Endothelial cell of umbilical vein (primary cell): ENCODE results near the gene MATK. TPM values are rescaled to one million over a fixed set of nuclear protein-coding genes. Genes with fewer than 3 reads are reported as not detected.

Experiments used
- BruUV-seq: library from RNA; stranded (reverse); fragments of 400-500 nt; replicated peaks from 2 replicates; lab custom pipeline; 2021; lab: Mats Ljungman, UMichigan
- CTCF ChIA-PET: fragments of 300-600, 350-600 bp; sonication (Branson Sonifier 250); formaldehyde crosslinking; loops from one replicate; lab custom pipeline; 2021; ENCODE audit warnings: antibody characterized with exemption, inconsistent platforms; lab: Charles Lee
- POLR2A ChIA-PET: fragments of 300-600, 350-600 bp; sonication (Branson Sonifier 250); formaldehyde crosslinking; loops from one replicate; lab custom pipeline; 2021; ENCODE audit warnings: antibody characterized with exemption, inconsistent platforms; lab: Charles Lee
- DNase-seq: peaks from one replicate; pipeline ENCODE4 v3.0.0-alpha.2; 2011; ENCODE audit warnings: low read depth, low spot score
- FAIRE-seq: peaks from 2 replicates; lab custom pipeline; 2011; peaks lifted over from hg19 to GRCh38; lab: Jason Lieb, UNC
- H2AFZ ChIP-seq: 2 replicates; pipeline ENCODE4 v1.6.0; 2012; ENCODE audit warnings: low read depth, low read length, control low read depth, inconsistent platforms
- H3K27ac ChIP-seq: 2 replicates; pipeline ENCODE4 v1.5.1; 2011; ENCODE audit warnings: low read depth, mild to moderate bottlenecking, control low read depth, low read length, moderate library complexity; ENCODE audit not compliant: insufficient read depth
- H3K27me3 ChIP-seq, 2 experiments: 2 replicates each; pipeline versions ENCODE4 v1.6.0 to v1.6.1; 2011; ENCODE audit warnings: low read length in 2 of 2, mixed read lengths in 1 of 2; ENCODE audit not compliant: control insufficient read depth in 2 of 2, insufficient read depth in 2 of 2
- H3K36me3 ChIP-seq, 2 experiments: 2 replicates in 1 of 2; 3 replicates in 1 of 2; pipeline ENCODE4 v1.5.1; 2011; ENCODE audit warnings: low read length in 2 of 2, mild to moderate bottlenecking in 1 of 2, moderate library complexity in 1 of 2; ENCODE audit not compliant: control insufficient read depth in 2 of 2, insufficient read depth in 2 of 2; ENCODE audit errors: extremely low read depth in 1 of 2
- H3K4me1 ChIP-seq: 3 replicates; pipeline ENCODE4 v1.5.1; 2011; ENCODE audit warnings: mild to moderate bottlenecking, low read length; ENCODE audit not compliant: control insufficient read depth, insufficient read depth; ENCODE audit errors: extremely low read depth
- H3K4me2 ChIP-seq: 2 replicates; pipeline ENCODE4 v1.6.1; 2011; ENCODE audit warnings: low read length, control low read depth, mixed read lengths; ENCODE audit not compliant: insufficient read depth
- H3K4me3 ChIP-seq, 3 experiments: fragments of 200-600 bp in 1 of 3; sonication (generic), shearing (Covaris generic) in 1 of 3; replicated peaks in 1 of 3; 2 replicates each; pipeline ENCODE4 v1.5.1; 2011 to 2016; ENCODE audit warnings: control low read depth in 3 of 3, low read length in 3 of 3, mild to moderate bottlenecking in 2 of 3, inconsistent platforms in 1 of 3, low read depth in 1 of 3, moderate library complexity in 1 of 3; ENCODE audit not compliant: insufficient read depth in 1 of 3
- H3K79me2 ChIP-seq: 2 replicates; pipeline ENCODE4 v1.6.0; 2012; ENCODE audit warnings: low read length, inconsistent platforms; ENCODE audit not compliant: control insufficient read depth, insufficient read depth
- H3K9ac ChIP-seq: replicated peaks from 2 replicates; pipeline ENCODE3; 2011; ENCODE audit warnings: low read length, control low read depth; ENCODE audit not compliant: insufficient read depth; ENCODE audit errors: extremely low read depth
- H3K9me1 ChIP-seq: replicated peaks from 3 replicates; pipeline ENCODE4 v1.6.0; 2011; ENCODE audit warnings: mild to moderate bottlenecking, low read length; ENCODE audit not compliant: control insufficient read depth, insufficient read depth; ENCODE audit errors: extremely low read depth
- H3K9me3 ChIP-seq: replicated peaks from 2 replicates; pipeline ENCODE4 v1.5.1; 2012; ENCODE audit warnings: low read length, inconsistent platforms; ENCODE audit not compliant: control insufficient read depth, insufficient read depth
- H4K20me1 ChIP-seq: replicated peaks from 2 replicates; pipeline ENCODE3; 2011; ENCODE audit warnings: mild to moderate bottlenecking, low read length; ENCODE audit not compliant: control insufficient read depth, insufficient read depth; ENCODE audit errors: extremely low read depth
- FOS ChIP-seq: IDR thresholded peaks from 2 replicates; pipeline ENCODE4 v1.6.1; 2011; ENCODE audit warnings: mild to moderate bottlenecking, low read length, moderate library complexity, borderline replicate concordance; ENCODE audit not compliant: insufficient read depth
- GATA2 ChIP-seq: IDR thresholded peaks from 2 replicates; pipeline ENCODE4 v1.7.0; 2011; ENCODE audit warnings: low read depth, mild to moderate bottlenecking, moderate library complexity, mixed read lengths, low read length; ENCODE audit not compliant: insufficient read length, insufficient read depth
- JUN ChIP-seq: IDR thresholded peaks from 2 replicates; pipeline ENCODE4 v1.6.1; 2011; ENCODE audit warnings: borderline replicate concordance, low read depth; ENCODE audit not compliant: insufficient read length, insufficient read depth
- MYC ChIP-seq: IDR thresholded peaks from one replicate; pipeline ENCODE4 v1.6.1; 2011; ENCODE audit warnings: mild to moderate bottlenecking, low read depth, low read length
- POLR2A ChIP-seq: IDR thresholded peaks from 2 replicates; pipeline ENCODE4 v1.6.1; 2012; ENCODE audit warnings: low read depth, mild to moderate bottlenecking, control low read depth, low read length
- POLR2AphosphoS5 ChIP-seq: IDR thresholded peaks from 2 replicates; pipeline ENCODE4 v1.6.1; 2012; ENCODE audit warnings: low read depth, mild to moderate bottlenecking, control low read depth, low read length, moderate library complexity; ENCODE audit not compliant: insufficient read depth
- dilution Hi-C: fragments of 300-500 bp; cut with MboI; formaldehyde crosslinking; loops from one replicate; pipeline ENCODE4 v1.15.0; 2019; ENCODE audit warnings: low sequenced_read_pairs; ENCODE audit not compliant: extremely low pct_ligation_motif_present
- intact Hi-C: fragments of 100-400 bp; cut with micrococcal nuclease; formaldehyde crosslinking; loops from one replicate; pipeline ENCODE4 v1.10.0; 2022
- polyA plus RNA-seq, 4 experiments: library from polyadenylated mRNA; depleted of rRNA in 3 of 4; stranded (reverse) in 3 of 4; unstranded in 1 of 4; fragments of >200 nt; gene quantifications; 2 replicates each; pipeline versions ENCODE4 v1.2.1 to v1.2.3, GENCODE V29; 2011 to 2012; ENCODE audit warnings: missing spikeins in 1 of 4
- total RNA-seq: library from RNA; stranded (reverse); gene quantifications from 2 replicates; pipeline ENCODE4 v1.2.3, GENCODE V29; 2021
- TF ChIP-seq, protein P1 (sequence below): IDR thresholded peaks from 2 replicates; pipeline ENCODE4 v1.6.1; 2011; ENCODE audit not compliant: insufficient read depth, insufficient read length
- TF ChIP-seq, protein P2 (sequence below), 2 donors: IDR thresholded peaks; 1 replicate in 1 of 2; 2 replicates in 1 of 2; pipeline ENCODE4 v1.5.1; 2011; ENCODE audit warnings: low read length in 2 of 2, mild to moderate bottlenecking in 2 of 2, moderate library complexity in 2 of 2, control low read depth in 1 of 2, inconsistent platforms in 1 of 2, low read depth in 1 of 2; ENCODE audit not compliant: insufficient read depth in 1 of 2; ENCODE audit errors: extremely low read depth in 1 of 2

MATK gene
- total and polyA plus RNA-seq, 2 donors (not counting 3 experiments of a cell fraction or from before 2014, with no cell fraction given), result not detected

DNA sequence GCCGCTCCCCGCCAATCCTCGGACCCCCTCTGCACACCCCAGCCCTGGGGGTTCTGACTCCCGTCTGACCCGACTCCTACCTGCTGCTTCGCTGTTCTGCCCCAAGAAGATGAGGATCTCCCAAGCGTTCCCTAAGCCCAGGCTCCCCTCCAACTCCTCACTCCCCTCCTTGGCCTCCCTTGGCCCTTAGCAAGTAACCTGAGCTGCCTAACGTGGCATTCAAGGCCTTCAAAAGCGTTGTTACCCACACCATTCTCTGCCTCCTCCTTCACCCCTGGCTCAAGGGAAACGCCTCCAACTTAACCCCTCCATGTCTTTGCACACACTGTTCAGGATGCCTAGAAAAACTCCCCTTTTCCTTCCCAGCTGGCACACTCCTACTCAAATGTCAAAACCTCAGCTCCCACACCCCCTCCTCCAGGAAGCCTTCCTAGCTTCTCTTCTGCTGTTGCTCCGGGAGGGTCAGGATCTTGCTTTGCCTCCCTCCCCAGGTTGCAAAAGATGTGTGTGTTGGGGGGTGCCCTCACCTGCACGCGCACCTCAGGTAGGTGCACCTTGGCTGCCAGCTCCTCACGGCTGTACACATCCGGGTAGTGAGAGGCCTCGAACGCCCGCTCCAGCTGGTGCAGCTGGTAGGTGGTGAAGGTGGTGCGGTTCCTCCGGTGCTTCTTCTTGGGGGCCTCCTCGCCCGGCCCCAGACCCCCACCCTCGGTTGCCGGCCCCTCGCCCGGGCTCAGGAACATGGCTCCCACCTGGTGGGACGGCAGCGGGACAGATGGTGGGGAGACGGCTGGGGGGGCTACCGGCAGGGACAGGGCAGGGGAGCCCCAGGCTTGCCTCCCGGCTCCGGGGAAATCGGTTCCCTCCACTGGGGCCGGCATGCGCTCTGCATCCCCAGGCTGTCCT is 14.9 kb downstream of the MATK start:
- BruUV-seq, result no TSS peak
- H2AFZ ChIP-seq, result no peak overlapping the region
- FAIRE-seq (no peak), DNase-seq (no peak)
- H3K27ac ChIP-seq, result no peak overlapping the region
- intact Hi-C loops, result no loop called here
- ChIA-PET CTCF (interaction anchor here (0.5 to 0.7 kb wide), 3 partner anchors 9 to 216 kb away, joined by 3 to 4 read pairs (median 4); partner anchors contain the start of gene MRPL54), POLR2A (no interaction called here)
- no peak overlapping the region for H3K4me3 ChIP-seq
- no peaks in the 10 kb centered on the region for H3K9me1 ChIP-seq
- H3K4me1 ChIP-seq, result peaks cover 6% of the 10 kb centered on the region
- no peak overlapping the region for H3K4me2 ChIP-seq
- H3K9me3 ChIP-seq, result no peaks in the 10 kb centered on the region
- no peaks in the 10 kb centered on the region for H3K79me2 ChIP-seq
- dilution Hi-C loops, result no loop called here
- H3K27me3 ChIP-seq, result no peaks in the 10 kb centered on the region
- H3K9ac ChIP-seq, result no peak overlapping the region
- no peaks in the 10 kb centered on the region for H4K20me1 ChIP-seq
- peaks cover 2 to 8% of the 10 kb centered on the region in 2 experiments for H3K36me3 ChIP-seq
- TF ChIP-seq, protein P1, sequence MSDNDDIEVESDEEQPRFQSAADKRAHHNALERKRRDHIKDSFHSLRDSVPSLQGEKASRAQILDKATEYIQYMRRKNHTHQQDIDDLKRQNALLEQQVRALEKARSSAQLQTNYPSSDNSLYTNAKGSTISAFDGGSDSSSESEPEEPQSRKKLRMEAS, result no peak
- no peak for TF ChIP-seq POLR2AphosphoS5
- no peak for TF ChIP-seq JUN
- TF ChIP-seq GATA2, result no peak
- no peak for TF ChIP-seq MYC
- TF ChIP-seq, protein P2, sequence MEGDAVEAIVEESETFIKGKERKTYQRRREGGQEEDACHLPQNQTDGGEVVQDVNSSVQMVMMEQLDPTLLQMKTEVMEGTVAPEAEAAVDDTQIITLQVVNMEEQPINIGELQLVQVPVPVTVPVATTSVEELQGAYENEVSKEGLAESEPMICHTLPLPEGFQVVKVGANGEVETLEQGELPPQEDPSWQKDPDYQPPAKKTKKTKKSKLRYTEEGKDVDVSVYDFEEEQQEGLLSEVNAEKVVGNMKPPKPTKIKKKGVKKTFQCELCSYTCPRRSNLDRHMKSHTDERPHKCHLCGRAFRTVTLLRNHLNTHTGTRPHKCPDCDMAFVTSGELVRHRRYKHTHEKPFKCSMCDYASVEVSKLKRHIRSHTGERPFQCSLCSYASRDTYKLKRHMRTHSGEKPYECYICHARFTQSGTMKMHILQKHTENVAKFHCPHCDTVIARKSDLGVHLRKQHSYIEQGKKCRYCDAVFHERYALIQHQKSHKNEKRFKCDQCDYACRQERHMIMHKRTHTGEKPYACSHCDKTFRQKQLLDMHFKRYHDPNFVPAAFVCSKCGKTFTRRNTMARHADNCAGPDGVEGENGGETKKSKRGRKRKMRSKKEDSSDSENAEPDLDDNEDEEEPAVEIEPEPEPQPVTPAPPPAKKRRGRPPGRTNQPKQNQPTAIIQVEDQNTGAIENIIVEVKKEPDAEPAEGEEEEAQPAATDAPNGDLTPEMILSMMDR (IDR thresholded peaks at IDR 0.05; ENCODE audit: extremely low read depth in 1 of 2, insufficient read depth in 1 of 2, low read depth in 1 of 2, low read length in 2 of 2), result no peak
- no peak for TF ChIP-seq POLR2A
- no peak for TF ChIP-seq FOS
